HCT116 (cell line): ENCODE data around the gene LZTR1.

Experiments used
- ATF3 ChIP-seq: IDR thresholded peaks from 2 replicates; pipeline ENCODE4 v1.6.1; 2012
- CEBPB ChIP-seq: IDR thresholded peaks from 2 replicates; pipeline ENCODE4 v1.6.1; 2012; ENCODE audit warnings: low read depth
- CTCF ChIP-seq, 3 experiments: fragments of 200-600 bp in 1 of 3; sonication (generic) in 1 of 3; IDR thresholded peaks in 2 of 3; conservative IDR thresholded peaks in 1 of 3; 2 replicates each; pipeline ENCODE4 v1.5.1; 2012 to 2017; ENCODE audit warnings: low read depth in 2 of 3, low read length in 2 of 3, antibody characterized with exemption in 1 of 3, borderline replicate concordance in 1 of 3, control low read depth in 1 of 3, mild to moderate bottlenecking in 1 of 3, mixed read lengths in 1 of 3, mixed run types in 1 of 3, moderate library complexity in 1 of 3; ENCODE audit not compliant: insufficient read depth in 1 of 3
- EZH2 ChIP-seq: fragments of 200-600 bp; sonication (generic); IDR thresholded peaks from 2 replicates; pipeline ENCODE4 v1.6.1; 2017; ENCODE audit warnings: antibody characterized with exemption, mixed run types
- EZH2phosphoT487 ChIP-seq: fragments of 200-600 bp; IDR thresholded peaks from 2 replicates; pipeline ENCODE4 v1.6.1; 2018; ENCODE audit warnings: antibody characterized with exemption, borderline replicate concordance
- FOSL1 ChIP-seq: IDR thresholded peaks from 2 replicates; pipeline ENCODE4 v1.6.1; 2012; ENCODE audit warnings: low read depth
- JUND ChIP-seq: IDR thresholded peaks from 2 replicates; pipeline ENCODE4 v1.6.1; 2012
- MAX ChIP-seq: IDR thresholded peaks from 2 replicates; pipeline ENCODE4 v1.6.1; 2012
- POLR2A ChIP-seq: IDR thresholded peaks from 2 replicates; pipeline ENCODE4 v1.7.0; 2011; ENCODE audit warnings: borderline replicate concordance; ENCODE audit not compliant: insufficient read depth, insufficient read length; ENCODE audit errors: extremely low read depth
- POLR2AphosphoS5 ChIP-seq: IDR thresholded peaks from 2 replicates; pipeline ENCODE4 v1.6.1; 2011; ENCODE audit warnings: mild to moderate bottlenecking, low read depth, low read length, moderate library complexity
- SP1 ChIP-seq: IDR thresholded peaks from 2 replicates; pipeline ENCODE4 v1.6.1; 2012; ENCODE audit warnings: low read depth
- SRF ChIP-seq: IDR thresholded peaks from 2 replicates; pipeline ENCODE4 v1.6.1; 2012; ENCODE audit warnings: low read depth
- ZFX ChIP-seq: fragments of 450-650 bp; IDR thresholded peaks from 2 replicates; pipeline ENCODE4 v1.6.1; 2017
- ZNF274 ChIP-seq: fragments of 200-500 bp; sonication (Bioruptor generic); IDR thresholded peaks from 2 replicates; pipeline ENCODE4 v1.6.1; 2014; ENCODE audit warnings: mild to moderate bottlenecking, low read depth, low read length, inconsistent platforms

GRCh38 chr22:20955548-20955947 lies 26.5 kb upstream of the LZTR1 start:
- TF ChIP-seq POLR2AphosphoS5 (no peak), ZNF274 (no peak), CEBPB (no peak), FOSL1 (no peak), SP1 (no peak), CTCF (IDR thresholded peaks at IDR 0.05 in 2 of 3, conservative IDR thresholded peaks at IDR 0.05 in 1 of 3; ENCODE audit: borderline replicate concordance in 1 of 3, insufficient read depth in 1 of 3, low read depth in 2 of 3, low read length in 2 of 3) (no peak), POLR2A (no peak), EZH2 (no peak), ATF3 (no peak), MAX (no peak), JUND (no peak), SRF (no peak), ZFX (no peak), EZH2phosphoT487 (no peak)
